Ureter (tissue), 1 donor: ENCODE results near the gene IL1RL2. TPM values are rescaled to one million over a fixed set of nuclear protein-coding genes. Genes with fewer than 3 reads are reported as not detected.
A peak's percentile ranks its signal among the peaks of the same experiment; 100 is the strongest.

Experiments
- DNase-seq: peaks from one replicate; pipeline ENCODE4 v3.0.0-alpha.2; 2020; ENCODE audit warnings: low spot score
- total RNA-seq: library from RNA; stranded (reverse); gene quantifications from one replicate; pipeline ENCODE4 v1.2.4, GENCODE V29; 2023
- donor health status: DM: yes; HTN: yes; CAD: no.

Gene IL1RL2
- 5.2 TPM for total RNA-seq

GRCh38 chr2:102186791-102187495 lies at the start of gene IL1RL2:
Gene IL1RL2 (plus strand): TSS chr2:102187023. CDS start chr2:102187868, 845 bp downstream.
- DNase-seq = no peak

- DNase-seq = no peak
Observed at GRCh38 chr2:102137138-102137537, 49.7 kb upstream of the IL1RL2 start.

DNA sequence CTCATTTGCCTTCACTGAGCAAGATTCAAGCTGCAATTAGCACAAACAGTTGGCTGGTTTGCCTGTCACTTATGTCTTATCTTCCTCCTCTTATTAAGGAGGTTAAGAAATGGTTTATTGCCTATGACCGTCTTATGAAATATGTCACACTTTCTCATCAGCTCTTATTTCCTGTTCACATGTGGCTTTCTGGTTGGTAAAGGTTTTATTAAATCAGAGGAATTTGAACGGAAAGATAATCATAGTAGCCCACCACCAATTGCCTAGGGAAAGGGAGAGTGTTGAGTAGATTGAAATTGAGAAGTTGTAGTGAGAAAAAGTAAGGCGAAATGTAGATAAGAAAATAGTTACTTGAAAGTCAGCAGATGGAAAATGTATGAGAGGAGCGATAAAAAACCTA lies 48.5 kb upstream of the IL1RL2 start:
- DNase-seq = no peak

- no peak for DNase-seq
Observed at GRCh38 chr2:102139851-102140250, 47.0 kb upstream of the IL1RL2 start.

DNA sequence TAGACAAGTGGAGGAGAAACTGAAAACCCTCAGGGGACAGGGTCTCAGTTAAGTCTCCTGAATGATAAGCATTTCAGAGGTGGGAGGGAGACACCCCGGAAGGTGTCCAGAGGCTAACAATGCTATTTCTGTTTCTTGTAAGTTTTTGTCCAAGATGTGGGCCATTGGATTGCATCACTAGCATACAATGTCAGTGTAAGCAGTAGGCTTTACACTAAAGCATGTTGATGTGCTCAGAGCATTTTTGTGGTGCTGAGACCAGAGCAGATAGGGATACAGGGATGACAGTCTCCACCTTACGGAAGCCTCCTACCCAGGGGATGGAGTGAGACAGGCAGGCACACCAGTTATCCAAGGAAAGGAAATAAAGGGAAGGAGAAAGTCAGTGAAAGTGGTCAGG lies 46.4 kb upstream of the IL1RL2 start:
- no peak for DNase-seq

DNA sequence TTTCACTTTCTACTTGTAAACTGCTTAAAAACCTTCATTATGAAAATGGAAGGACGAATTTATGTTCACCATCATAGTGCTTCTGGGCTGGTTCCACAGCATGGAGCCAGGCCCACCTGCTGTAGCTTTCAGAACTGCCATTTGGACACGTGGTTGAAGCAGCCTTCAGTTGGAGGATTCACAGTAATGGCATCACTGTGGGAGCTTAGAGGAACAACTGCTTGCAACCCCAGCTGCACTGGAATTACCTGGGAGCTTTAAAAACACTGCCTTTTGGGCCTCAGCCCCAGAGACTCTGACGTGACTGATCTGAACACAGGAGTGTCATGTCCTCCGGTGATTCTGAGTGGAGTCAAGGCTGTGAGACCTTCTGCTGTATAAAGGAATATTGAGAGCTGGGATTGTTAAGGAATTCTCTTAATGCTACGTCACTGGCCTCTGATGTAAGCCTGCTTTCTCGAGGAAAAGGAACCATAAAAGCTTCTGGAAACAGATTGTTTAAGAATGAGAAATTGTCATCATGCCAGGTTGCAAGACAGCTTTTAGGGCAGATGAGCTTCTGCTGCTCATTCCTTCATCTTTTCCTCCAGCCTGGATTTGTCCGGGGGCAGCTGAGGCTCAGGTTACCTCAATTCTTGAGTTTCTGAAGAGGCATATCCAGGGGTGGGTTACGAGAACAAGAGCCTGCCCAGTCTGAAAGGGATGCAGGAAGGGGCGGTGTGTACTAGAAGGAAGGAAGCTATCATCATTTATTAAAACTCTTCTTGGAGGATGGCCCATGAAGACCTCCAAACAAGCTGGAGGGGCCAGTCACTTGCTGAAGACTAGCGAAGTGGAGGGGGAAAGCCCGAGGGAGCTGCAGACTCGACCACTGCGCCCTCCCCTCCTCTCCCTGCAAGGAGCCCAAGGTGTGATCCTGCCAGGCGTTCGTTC lies 45.5 kb upstream of the IL1RL2 start:
- DNase-seq = no peak

DNA sequence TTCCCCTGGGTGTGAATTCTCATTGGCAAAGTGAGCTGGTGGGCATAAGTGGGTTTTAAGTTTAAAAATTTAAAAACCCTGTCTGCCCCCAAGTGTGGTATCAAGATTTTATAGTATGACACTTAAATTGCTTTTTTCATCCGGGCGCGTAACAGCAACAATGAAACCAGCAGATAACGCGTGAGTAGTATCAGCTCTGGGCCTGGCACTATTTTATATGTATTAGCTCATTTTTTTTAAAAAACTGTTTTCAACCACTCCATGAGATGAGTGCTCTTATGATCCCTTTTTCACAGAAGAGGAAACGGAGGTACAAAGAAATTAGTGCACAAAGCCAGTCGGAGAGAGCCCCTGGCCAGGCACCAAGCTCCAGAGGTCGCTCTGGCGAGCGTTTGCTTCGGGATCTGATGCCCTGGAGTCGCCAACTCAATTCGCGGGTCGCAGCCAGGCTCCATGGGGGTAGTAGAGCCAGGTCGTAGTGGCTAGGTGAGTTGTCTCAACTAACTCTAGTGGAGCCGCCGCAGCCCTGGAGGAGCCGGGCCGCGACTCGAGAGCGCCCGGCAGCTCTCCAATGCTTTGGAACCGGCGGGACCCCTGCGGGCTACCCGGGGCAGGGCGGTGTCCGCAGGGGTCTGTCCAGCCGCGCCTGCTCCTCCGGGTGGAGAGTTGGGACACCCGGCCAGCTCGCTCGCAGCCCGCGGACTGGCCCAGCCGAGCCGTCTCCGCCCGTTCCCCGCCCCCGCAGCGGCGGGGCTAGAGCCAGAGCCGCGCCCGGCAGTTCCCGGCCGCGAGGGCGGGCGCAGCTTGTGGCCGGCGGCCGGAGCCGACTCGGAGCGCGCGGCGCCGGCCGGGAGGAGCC lies 44.6 kb upstream of the IL1RL2 start, which contains the start of gene IL1R1:
TSS of gene IL1R1 (plus strand) at position 777 of the 859 bp plus-strand sequence. CDS start 14,979 bp downstream, outside the sequence.
- DNase-seq = peak; percentile 82

- peak; percentile 60 for DNase-seq
Observed at GRCh38 chr2:102142829-102143449, 43.9 kb upstream of the IL1RL2 start.

- DNase-seq = no peak
Observed at GRCh38 chr2:102143450-102143985, 43.3 kb upstream of the IL1RL2 start.

GRCh38 chr2:102144128-102144527 lies 42.7 kb upstream of the IL1RL2 start:
- no peak for DNase-seq

- no peak for DNase-seq
Observed at GRCh38 chr2:102145107-102145506, 41.7 kb upstream of the IL1RL2 start.

- DNase-seq = no peak
Observed at GRCh38 chr2:102145934-102146333, 40.9 kb upstream of the IL1RL2 start.

DNA sequence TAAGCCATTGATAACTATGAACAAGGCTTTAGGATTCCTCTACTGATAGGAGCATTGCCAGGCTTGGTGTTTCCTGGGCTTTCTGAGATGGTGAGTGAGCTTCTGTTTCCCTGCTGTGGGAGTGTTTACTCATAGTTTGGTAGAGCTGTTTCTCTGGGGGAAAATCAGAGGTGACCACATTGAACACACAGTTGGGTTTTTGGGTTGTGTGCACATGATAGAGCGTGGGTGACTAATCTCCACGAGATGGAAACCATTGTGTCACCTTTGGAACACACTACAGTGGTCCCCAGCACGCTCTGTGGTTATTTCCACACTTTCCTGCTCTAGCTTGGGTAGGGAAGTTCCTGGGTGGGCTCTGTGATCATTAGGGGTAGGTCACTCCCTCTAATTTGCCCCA lies 38.9 kb upstream of the IL1RL2 start:
- no peak for DNase-seq

GRCh38 chr2:102149243-102149642 lies 37.6 kb upstream of the IL1RL2 start:
- no peak for DNase-seq

GRCh38 chr2:102149644-102150455 lies 37.0 kb upstream of the IL1RL2 start:
- DNase-seq = no peak

- DNase-seq = no peak
Observed at GRCh38 chr2:102154364-102154763, 32.5 kb upstream of the IL1RL2 start.

DNA sequence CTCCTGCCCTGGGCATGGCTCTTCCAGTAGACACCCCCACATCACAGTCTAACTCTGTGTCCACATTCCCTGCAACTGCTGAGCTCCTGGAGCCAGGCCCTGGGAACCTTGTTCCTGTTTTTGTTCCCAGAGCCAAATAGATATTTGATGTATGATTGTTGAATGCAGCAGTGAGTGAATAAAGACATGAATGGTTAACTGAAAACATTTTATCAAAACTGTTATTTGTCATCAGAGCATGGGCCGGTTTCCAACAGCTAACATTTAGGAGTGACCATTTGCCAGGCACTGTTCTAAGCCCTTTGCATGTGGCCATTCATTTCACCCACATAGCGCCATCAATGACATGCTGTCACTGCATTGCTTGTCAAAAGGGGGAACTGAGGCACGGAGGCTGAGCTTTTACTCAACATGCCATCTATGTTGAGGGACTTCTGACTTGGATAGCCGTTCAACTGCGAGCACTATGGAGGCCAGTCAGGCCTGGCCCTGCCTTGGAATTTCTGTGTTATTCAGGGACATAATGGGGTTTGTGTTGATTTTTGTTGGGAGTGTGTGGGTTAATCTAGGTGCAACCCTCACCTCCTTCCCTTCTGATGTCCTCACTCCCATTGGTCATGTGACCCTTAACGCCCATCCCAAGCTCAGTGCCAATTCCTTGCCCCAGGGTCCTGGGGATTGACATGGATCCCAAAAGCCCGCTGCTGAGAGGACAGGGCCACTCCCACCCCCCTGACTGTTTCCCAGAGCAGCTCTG lies 31.7 kb upstream of the IL1RL2 start:
- no peak for DNase-seq

DNA sequence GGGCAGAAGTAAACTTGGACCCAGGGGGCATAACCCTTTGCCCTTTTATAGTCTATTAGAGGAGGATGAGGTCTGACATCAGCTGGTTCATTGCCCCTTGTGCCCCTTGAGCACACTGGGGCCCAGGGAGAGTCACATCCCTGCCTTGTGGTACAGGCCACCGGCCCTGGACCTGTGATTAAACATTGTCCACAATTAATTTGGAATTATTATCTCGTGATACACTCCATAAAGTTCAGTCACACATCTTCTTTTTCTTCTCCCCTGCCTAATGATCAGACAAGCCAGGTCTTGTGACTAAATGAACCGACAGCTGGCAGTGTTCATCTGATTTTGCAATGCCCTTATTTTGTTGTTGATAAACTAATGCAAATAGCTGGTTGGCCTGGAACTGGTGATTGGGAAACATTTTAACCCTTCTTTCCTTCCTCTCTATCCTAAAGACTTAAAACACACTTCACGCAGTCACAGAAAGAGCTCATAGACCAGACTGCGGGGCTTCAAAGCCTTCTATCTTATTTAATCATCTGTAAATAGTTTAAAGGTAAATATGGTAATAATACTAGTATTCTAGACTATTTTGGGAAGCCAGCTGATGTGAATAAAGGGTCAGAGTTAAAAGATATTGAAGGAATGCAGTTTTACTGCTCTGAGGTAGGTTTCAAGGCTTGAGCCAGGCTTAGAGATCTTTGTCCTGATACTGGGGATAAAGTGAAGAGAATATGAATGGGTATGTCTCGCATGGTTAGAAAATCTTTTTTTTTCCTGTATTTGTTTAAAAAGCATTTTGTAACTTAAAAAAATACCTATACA lies 30.9 kb upstream of the IL1RL2 start:
- peak; percentile 70 for DNase-seq
